ENCODE data around the gene VAV2. TPM values are rescaled to one million over a fixed set of nuclear protein-coding genes. Genes with fewer than 3 reads are reported as not detected.

Gene VAV2
- total RNA-seq, 1 donor from 2014 or later = 24.4 TPM

DNA sequence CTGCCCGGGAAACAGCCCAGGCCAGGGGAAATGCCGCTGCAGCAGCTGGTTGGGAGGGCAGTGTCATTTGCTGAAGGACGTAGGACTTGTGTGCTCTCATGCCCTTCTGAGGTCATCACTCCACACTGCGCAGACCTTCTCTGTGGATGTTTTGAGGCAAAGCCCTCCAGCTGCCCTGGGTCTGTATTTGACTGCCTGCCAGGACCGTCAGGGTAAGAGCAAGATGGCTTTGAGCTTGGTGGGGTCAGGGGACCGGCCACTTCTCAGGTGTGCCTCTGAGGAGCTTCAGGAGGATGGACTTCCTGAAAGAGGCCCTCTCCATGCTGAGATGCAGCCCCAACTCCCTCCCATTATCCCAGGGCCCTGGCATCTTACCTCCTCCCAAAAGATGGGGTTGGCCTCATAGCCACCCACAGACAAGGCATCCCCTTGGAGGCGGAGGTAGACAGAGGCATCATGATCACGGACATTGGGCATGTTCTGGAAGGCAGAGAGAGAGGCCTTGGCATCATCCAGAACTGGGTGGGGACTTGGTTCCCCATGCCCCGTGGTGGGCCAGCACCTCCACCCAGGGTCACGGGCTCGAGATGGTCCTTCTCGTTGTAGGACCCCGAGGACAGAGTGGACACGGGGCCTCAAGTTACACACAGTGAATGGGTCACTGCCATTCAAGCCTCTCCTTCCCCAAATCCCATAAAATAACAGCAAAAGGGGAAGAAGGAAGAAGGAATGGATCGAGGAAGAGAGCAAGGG is 273.4 kb downstream of the VAV2 start:
- no peak for DNase-seq (ENCODE audit: extremely low spot score, unreplicated experiment)
- TF ChIP-seq, protein P1, sequence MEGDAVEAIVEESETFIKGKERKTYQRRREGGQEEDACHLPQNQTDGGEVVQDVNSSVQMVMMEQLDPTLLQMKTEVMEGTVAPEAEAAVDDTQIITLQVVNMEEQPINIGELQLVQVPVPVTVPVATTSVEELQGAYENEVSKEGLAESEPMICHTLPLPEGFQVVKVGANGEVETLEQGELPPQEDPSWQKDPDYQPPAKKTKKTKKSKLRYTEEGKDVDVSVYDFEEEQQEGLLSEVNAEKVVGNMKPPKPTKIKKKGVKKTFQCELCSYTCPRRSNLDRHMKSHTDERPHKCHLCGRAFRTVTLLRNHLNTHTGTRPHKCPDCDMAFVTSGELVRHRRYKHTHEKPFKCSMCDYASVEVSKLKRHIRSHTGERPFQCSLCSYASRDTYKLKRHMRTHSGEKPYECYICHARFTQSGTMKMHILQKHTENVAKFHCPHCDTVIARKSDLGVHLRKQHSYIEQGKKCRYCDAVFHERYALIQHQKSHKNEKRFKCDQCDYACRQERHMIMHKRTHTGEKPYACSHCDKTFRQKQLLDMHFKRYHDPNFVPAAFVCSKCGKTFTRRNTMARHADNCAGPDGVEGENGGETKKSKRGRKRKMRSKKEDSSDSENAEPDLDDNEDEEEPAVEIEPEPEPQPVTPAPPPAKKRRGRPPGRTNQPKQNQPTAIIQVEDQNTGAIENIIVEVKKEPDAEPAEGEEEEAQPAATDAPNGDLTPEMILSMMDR (IDR thresholded peaks at IDR 0.05) = no peak
- H3K36me3 Mint-ChIP-seq (ENCODE audit: unreplicated experiment) = no peaks in the 10 kb centered on the region
- no peak overlapping the region for H3K27ac Mint-ChIP-seq (ENCODE audit: unreplicated experiment)
- H3K4me1 Mint-ChIP-seq (ENCODE audit: unreplicated experiment) = peaks cover 24% of the 10 kb centered on the region
- no peaks in the 10 kb centered on the region for H3K9me3 Mint-ChIP-seq (ENCODE audit: unreplicated experiment)
- no peak overlapping the region for H3K4me3 Mint-ChIP-seq (ENCODE audit: unreplicated experiment)
- H3K27me3 Mint-ChIP-seq (ENCODE audit: unreplicated experiment) = peaks cover 36% of the 10 kb centered on the region

DNA sequence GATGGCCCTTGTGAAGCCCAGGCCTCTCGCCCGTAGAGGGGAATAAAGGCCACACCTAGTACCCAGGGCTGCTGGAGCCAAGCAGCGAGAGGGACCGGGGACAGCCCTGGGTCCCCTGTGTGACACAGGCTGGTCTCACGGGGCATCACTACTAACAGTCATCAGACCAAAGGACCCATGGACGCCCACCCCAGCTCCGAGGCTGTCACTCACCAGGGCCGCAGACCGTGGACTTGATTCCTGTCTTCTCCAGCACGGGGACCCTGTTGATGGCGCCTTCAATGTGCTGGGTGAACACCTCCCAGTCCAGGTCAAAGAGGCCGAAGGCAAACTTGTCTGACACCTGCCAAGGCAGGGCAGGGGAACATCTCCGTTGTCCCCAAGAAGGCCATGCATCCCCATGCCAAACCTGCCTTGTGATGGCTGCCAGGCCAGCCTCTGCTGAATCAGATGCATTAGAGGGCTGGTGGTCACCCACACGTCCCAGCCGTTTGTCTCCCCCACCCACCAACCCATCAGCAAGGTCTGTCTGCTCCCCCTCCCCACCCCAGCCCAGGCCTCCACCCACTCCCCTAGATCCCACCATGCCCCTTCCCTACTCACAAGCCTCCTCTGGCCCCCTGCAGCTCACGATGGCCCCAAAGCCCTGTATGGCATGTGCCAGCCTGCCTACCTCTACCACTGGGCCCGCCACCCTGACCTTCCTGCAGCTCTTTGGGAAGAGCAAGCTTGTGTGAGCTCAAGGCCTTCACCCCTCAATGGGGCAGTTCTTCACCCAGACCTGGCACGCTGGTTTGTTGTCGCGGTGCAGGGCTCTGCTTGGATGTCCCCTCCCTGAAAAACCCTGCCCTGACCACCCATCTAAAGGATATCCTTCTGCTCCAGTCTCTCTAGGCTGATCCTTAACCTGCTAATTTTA is 274.8 kb downstream of the VAV2 start:
- TF ChIP-seq, protein P1 (IDR thresholded peaks at IDR 0.05) = no peak
- Mint-ChIP-seq H3K27me3 (ENCODE audit: unreplicated experiment) (peaks cover 26% of the 10 kb centered on the region), H3K4me1 (ENCODE audit: unreplicated experiment) (peaks cover 28% of the 10 kb centered on the region), H3K4me3 (ENCODE audit: unreplicated experiment) (no peak overlapping the region), H3K27ac (ENCODE audit: unreplicated experiment) (no peak overlapping the region), H3K9me3 (ENCODE audit: unreplicated experiment) (no peaks in the 10 kb centered on the region), H3K36me3 (ENCODE audit: unreplicated experiment) (no peaks in the 10 kb centered on the region)
- no peak for DNase-seq (ENCODE audit: extremely low spot score, unreplicated experiment)

DNA sequence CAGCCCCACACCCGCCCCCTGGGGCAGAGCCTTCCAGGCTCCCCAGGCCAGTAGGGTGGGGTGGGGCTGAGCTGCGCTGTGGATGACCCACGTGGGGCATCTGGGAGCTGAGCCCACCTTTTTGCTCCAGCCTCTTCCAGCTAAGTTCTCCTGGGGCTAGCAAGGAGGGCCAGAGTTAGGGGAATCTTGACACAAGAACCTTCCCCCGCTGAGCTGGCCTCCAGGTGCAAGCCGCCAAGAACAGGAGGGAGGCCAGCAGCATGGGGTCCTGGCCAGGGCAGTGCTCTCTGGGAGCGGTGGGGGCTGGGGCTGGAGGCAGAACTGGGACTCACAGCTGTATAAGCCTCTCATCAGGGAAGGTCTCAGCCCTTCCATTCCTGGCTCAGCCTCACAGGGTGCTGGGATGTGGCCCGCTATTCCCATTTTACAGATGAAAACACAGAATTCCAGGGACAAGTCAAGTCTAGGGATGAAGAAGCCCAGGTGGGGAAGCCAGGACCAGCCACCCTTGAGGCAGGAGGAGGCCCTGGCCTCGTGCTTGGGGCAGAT is 275.5 kb downstream of the VAV2 start:
- TF ChIP-seq, protein P1 (IDR thresholded peaks at IDR 0.05) = no peak
- peaks cover 20% of the 10 kb centered on the region for H3K27me3 Mint-ChIP-seq (ENCODE audit: unreplicated experiment)
- peaks cover 33% of the 10 kb centered on the region for H3K4me1 Mint-ChIP-seq (ENCODE audit: unreplicated experiment)
- no peak for DNase-seq (ENCODE audit: extremely low spot score, unreplicated experiment)
- no peak overlapping the region for H3K27ac Mint-ChIP-seq (ENCODE audit: unreplicated experiment)
- H3K9me3 Mint-ChIP-seq (ENCODE audit: unreplicated experiment) = no peaks in the 10 kb centered on the region
- H3K4me3 Mint-ChIP-seq (ENCODE audit: unreplicated experiment) = no peak overlapping the region
- H3K36me3 Mint-ChIP-seq (ENCODE audit: unreplicated experiment) = no peaks in the 10 kb centered on the region

DNA sequence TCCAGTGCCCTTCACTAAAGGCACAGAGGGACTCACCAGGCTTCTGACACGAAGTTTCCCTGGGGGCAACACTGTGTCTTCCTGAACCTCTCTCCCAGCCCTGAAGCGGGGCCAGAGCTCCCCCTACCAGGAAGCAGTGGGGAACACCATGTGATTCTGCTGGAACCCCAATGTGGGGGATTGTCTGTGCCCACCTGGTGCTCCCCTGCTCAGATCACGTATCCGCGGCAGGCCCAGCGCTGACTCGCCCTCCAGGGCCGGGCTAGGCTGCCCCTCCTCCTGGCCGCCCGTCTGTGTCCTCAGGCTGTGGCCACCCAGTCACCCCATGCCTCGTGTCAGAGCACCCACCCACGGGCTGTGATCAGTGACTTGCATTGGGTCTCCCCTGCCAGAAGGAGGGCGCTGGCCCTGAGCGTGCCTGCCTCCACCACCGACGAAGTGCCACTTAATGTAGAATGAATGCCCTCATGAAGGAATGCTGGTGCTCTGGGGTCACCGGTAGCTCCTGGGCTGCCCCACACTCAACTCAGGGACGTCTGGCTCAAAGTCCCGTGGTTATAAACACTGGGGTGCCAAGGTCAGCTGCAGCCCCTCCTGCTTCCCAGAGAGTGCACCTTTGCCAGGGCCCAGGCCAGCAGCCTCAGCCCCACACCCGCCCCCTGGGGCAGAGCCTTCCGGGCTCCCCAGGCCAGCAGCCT is 276.1 kb downstream of the VAV2 start:
- TF ChIP-seq, protein P1 (IDR thresholded peaks at IDR 0.05) = peak; percentile 48
- DNase-seq (ENCODE audit: extremely low spot score, unreplicated experiment) = no peak
- H3K27ac Mint-ChIP-seq (ENCODE audit: unreplicated experiment) = no peak overlapping the region
- peaks cover 36% of the 10 kb centered on the region for H3K4me1 Mint-ChIP-seq (ENCODE audit: unreplicated experiment)
- no peaks in the 10 kb centered on the region for H3K36me3 Mint-ChIP-seq (ENCODE audit: unreplicated experiment)
- H3K9me3 Mint-ChIP-seq (ENCODE audit: unreplicated experiment) = no peaks in the 10 kb centered on the region
- peaks cover 14% of the 10 kb centered on the region for H3K27me3 Mint-ChIP-seq (ENCODE audit: unreplicated experiment)
- no peak overlapping the region for H3K4me3 Mint-ChIP-seq (ENCODE audit: unreplicated experiment)
